Neural progenitor cell (in vitro differentiated cells): Measurements from ENCODE around the gene ITGA2B. TPM values are rescaled to one million over a fixed set of nuclear protein-coding genes. Genes with fewer than 3 reads are reported as not detected.
A peak's percentile ranks its signal among the peaks of the same experiment; 100 is the strongest.
"Not testable (repeated sequence)": the region's sequence is repeated elsewhere in the genome, so short reads cannot be mapped to it uniquely, and the experiment has no call there.

Source experiments
- DNase-seq: peaks from one replicate; pipeline ENCODE4 v3.0.0-alpha.2; 2016; ENCODE audit warnings: low spot score
- H2AFZ ChIP-seq: fragments of 200-600 bp; sonication (generic); replicated peaks from 2 replicates; pipeline ENCODE4 v1.6.1; 2016; ENCODE audit warnings: antibody characterized with exemption
- H3F3A ChIP-seq: fragments of 200-600 bp; sonication (generic); 2 replicates; pipeline ENCODE4 v1.6.1; 2016; ENCODE audit warnings: antibody characterized with exemption, low read depth
- H3K27ac ChIP-seq: fragments of 200-600 bp; sonication (generic); 2 replicates; pipeline ENCODE4 v1.5.1; 2016; ENCODE audit warnings: mild to moderate bottlenecking
- H3K27me3 ChIP-seq: fragments of 200-600 bp; sonication (generic); 2 replicates; pipeline ENCODE4 v1.6.1; 2016; ENCODE audit warnings: mild to moderate bottlenecking, moderate library complexity
- H3K36me3 ChIP-seq: fragments of 200-600 bp; sonication (generic); 2 replicates; pipeline ENCODE4 v1.5.1; 2016
- H3K4me1 ChIP-seq: fragments of 200-600 bp; sonication (generic); 2 replicates; pipeline ENCODE4 v1.6.1; 2016; ENCODE audit warnings: mixed run types
- H3K4me2 ChIP-seq: fragments of 200-600 bp; sonication (generic); 2 replicates; pipeline ENCODE4 v1.6.1; 2016
- H3K4me3 ChIP-seq: fragments of 200-600 bp; sonication (generic); 2 replicates; pipeline ENCODE4 v1.5.1; 2016
- H3K79me2 ChIP-seq: fragments of 200-600 bp; sonication (generic); 2 replicates; pipeline ENCODE4 v1.6.1; 2016; ENCODE audit warnings: low read depth
- H3K9ac ChIP-seq: fragments of 200-600 bp; sonication (generic); 2 replicates; pipeline ENCODE4 v1.6.1; 2016
- H3K9me3 ChIP-seq: fragments of 200-600 bp; sonication (generic); 2 replicates; pipeline ENCODE4 v1.5.1; 2016; ENCODE audit warnings: low read depth
- H4K20me1 ChIP-seq: fragments of 200-600 bp; sonication (generic); 2 replicates; pipeline ENCODE4 v1.6.1; 2016; ENCODE audit warnings: low read depth
- H3K27ac Mint-ChIP-seq: 3 replicates; pipeline ENCODE4 v1.8.0; 2021; ENCODE audit warnings: mixed read lengths
- H3K27me3 Mint-ChIP-seq: 2 replicates; pipeline ENCODE4 v1.8.0; 2022; ENCODE audit warnings: low read depth, mild to moderate bottlenecking, inconsistent platforms, moderate library complexity, mixed read lengths; ENCODE audit not compliant: insufficient read depth
- H3K36me3 Mint-ChIP-seq: 3 replicates; pipeline ENCODE4 v1.8.0; 2021; ENCODE audit warnings: mixed read lengths
- H3K4me1 Mint-ChIP-seq: 3 replicates; pipeline ENCODE4 v1.8.0; 2021; ENCODE audit warnings: mixed read lengths
- H3K4me3 Mint-ChIP-seq: 3 replicates; pipeline ENCODE4 v1.8.0; 2021; ENCODE audit warnings: mild to moderate bottlenecking, moderate library complexity, mixed read lengths
- H3K9me3 Mint-ChIP-seq: 3 replicates; pipeline ENCODE4 v1.8.0; 2020; ENCODE audit warnings: mixed read lengths
- CTCF ChIP-seq: fragments of 200-600 bp; sonication (generic); IDR thresholded peaks from 2 replicates; pipeline ENCODE4 v1.5.1; 2017; ENCODE audit warnings: antibody characterized with exemption, mild to moderate bottlenecking
- EZH2 ChIP-seq: fragments of 200-600 bp; sonication (generic); IDR thresholded peaks from 2 replicates; pipeline ENCODE4 v1.6.1; 2017; ENCODE audit warnings: antibody characterized with exemption, mild to moderate bottlenecking, moderate library complexity
- EZH2phosphoT487 ChIP-seq: fragments of 200-600 bp; sonication (generic); IDR thresholded peaks from 2 replicates; pipeline ENCODE4 v1.6.1; 2017; ENCODE audit warnings: antibody characterized with exemption
- total RNA-seq: library from RNA; depleted of rRNA; stranded (reverse); fragments of >200 nt; gene quantifications from 2 replicates; pipeline ENCODE4 v1.2.3, GENCODE V29; 2015; ENCODE audit warnings: low replicate concordance

Gene ITGA2B
- total RNA-seq, 1 donor from 2014 or later, result 4.7 TPM

DNA sequence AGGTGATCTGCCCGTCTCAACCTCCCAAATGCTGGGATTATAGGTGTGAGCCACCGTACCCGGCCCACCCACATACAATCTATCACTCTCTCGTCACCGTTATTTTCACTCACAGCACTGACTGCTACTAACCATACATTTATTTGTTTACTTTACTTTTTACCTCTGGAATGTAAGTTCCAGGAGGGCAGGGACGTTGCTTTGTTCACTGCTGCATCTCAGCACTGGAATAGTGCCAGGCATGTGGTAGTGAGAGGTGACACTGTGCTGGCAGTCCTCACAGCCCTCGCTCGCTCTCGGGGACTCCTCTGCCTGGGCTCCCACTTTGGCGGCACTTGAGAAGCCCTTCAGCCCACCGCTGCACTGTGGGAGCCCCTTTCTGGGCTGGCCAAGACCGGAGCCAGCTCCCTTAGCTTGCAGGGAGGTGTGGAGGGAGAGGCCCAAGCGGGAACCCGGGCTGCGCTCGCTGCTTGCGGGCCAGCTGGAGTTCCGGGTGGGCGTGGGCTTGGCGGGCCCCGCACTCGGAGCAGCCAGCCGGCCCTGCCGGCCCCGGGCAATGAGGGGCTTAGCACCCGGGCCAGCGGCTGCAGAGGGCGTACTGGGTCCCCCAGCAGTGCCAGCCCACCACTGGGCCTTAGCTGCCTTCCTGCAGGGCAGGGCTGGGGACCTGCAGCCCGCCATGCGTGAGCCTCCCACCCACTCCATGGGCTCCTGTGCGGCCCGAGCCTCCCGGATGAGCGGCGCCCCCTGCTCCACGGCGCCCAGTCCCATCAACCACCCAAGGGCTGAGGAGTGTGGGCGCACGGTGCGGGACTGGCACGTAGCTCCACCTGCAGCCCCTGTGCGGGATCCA, 20.8 kb downstream of the ITGA2B start:
- peaks cover 33% of the 10 kb centered on the region for H3K27me3 ChIP-seq
- H3K4me1 Mint-ChIP-seq, H3K27ac Mint-ChIP-seq, H3K36me3 ChIP-seq, H3K9me3 Mint-ChIP-seq, H3K4me1 ChIP-seq, H3K79me2 ChIP-seq, H3K4me3 Mint-ChIP-seq, H3K36me3 Mint-ChIP-seq, H2AFZ ChIP-seq, H4K20me1 ChIP-seq, H3K27ac ChIP-seq, H3K4me3 ChIP-seq, DNase-seq, H3K9ac ChIP-seq, H3K9me3 ChIP-seq, H3F3A ChIP-seq, H3K4me2 ChIP-seq: not testable (repeated sequence)
- peaks cover 28% of the 10 kb centered on the region for H3K27me3 Mint-ChIP-seq

DNA sequence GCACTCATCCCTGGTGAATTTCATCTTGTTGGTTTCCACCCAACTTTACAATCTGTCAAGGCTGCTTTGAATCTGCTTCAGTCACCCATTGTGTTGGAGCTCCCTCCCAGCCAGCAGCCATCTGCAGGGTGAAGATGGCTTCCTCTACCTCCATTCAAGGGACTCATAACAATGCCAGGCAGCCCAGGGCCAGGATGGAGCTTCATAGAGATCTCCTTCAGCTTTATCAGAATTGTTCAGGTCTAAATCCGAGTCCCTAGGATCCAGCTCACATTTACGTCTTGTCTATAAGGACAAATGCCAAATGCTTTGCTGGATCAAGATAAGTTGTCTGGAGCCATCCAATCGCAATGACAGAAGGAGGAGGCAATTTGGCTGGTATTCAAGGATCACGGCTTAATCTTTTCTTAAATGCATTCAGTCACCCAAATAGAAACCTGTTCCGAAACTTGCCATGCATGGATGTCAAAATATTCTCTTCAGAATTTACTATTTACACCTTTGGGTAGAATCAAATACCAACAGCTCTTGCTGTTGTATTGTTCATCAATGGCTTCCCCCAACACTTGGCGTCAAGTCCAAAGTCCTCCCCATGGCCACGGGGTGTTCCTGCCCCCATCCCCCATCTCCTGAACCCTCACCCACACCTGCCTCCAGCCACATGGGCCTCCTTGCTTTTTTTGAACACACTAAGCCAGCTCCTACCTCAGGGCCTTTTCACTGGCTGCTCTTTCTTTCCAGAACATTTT, 22.0 kb downstream of the ITGA2B start:
- H4K20me1 ChIP-seq, result peaks cover 6% of the 10 kb centered on the region
- no peak overlapping the region for H3K9ac ChIP-seq
- peaks cover 10% of the 10 kb centered on the region for H3F3A ChIP-seq
- H3K9me3 Mint-ChIP-seq, result peaks cover 3% of the 10 kb centered on the region
- peaks cover 33% of the 10 kb centered on the region for H3K27me3 ChIP-seq
- H3K36me3 Mint-ChIP-seq, result no peaks in the 10 kb centered on the region
- no peaks in the 10 kb centered on the region for H3K36me3 ChIP-seq
- H3K9me3 ChIP-seq, result no peaks in the 10 kb centered on the region
- peaks cover 26% of the 10 kb centered on the region for H3K27me3 Mint-ChIP-seq
- no peak for DNase-seq
- no peak overlapping the region for H3K4me3 Mint-ChIP-seq
- peaks cover 3% of the 10 kb centered on the region for H3K4me1 ChIP-seq
- no peak overlapping the region for H2AFZ ChIP-seq
- H3K27ac ChIP-seq, result no peak overlapping the region
- H3K4me1 Mint-ChIP-seq, result peaks cover 8% of the 10 kb centered on the region
- no peak overlapping the region for H3K4me2 ChIP-seq
- TF ChIP-seq CTCF (no peak), EZH2 (no peak), EZH2phosphoT487 (no peak)
- no peak overlapping the region for H3K4me3 ChIP-seq
- H3K27ac Mint-ChIP-seq, result no peak overlapping the region
- peaks cover 11% of the 10 kb centered on the region for H3K79me2 ChIP-seq

DNA sequence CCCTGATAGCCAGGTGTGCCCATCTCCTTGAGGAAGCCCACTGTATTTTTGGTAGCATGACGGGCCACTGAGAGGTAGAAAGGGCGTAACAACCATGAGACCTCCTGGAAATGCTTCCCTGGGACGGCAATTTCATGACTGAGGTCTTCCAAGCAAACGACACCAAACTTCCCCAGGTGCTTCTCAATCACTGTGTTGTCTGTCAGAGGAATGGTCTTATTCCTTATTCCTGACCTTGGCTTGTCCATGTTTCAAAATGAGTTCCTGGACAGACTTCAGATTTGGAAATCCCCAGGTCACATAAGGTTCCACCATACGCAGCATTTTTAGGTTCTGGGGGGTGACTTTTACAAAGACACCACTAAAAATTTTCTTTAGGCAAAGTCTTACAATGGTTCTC, 24.4 kb downstream of the ITGA2B start:
- H4K20me1 ChIP-seq, result peaks cover 30% of the 10 kb centered on the region
- not testable (repeated sequence) for H3K4me2 ChIP-seq, H3K4me3 ChIP-seq, H2AFZ ChIP-seq, H3K27ac ChIP-seq, H3K9ac ChIP-seq, H3K9me3 ChIP-seq, H3K27ac Mint-ChIP-seq, H3K9me3 Mint-ChIP-seq, H3K36me3 Mint-ChIP-seq, H3K36me3 ChIP-seq, DNase-seq
- peaks cover 27% of the 10 kb centered on the region for H3K4me1 ChIP-seq
- peaks cover 33% of the 10 kb centered on the region for H3K27me3 ChIP-seq
- peaks cover 34% of the 10 kb centered on the region for H3K79me2 ChIP-seq
- peaks cover 28% of the 10 kb centered on the region for H3K4me1 Mint-ChIP-seq
- peaks cover 26% of the 10 kb centered on the region for H3K27me3 Mint-ChIP-seq
- H3K4me3 Mint-ChIP-seq, result peak overlapping the region; percentile 93
- peaks cover 26% of the 10 kb centered on the region for H3F3A ChIP-seq

DNA sequence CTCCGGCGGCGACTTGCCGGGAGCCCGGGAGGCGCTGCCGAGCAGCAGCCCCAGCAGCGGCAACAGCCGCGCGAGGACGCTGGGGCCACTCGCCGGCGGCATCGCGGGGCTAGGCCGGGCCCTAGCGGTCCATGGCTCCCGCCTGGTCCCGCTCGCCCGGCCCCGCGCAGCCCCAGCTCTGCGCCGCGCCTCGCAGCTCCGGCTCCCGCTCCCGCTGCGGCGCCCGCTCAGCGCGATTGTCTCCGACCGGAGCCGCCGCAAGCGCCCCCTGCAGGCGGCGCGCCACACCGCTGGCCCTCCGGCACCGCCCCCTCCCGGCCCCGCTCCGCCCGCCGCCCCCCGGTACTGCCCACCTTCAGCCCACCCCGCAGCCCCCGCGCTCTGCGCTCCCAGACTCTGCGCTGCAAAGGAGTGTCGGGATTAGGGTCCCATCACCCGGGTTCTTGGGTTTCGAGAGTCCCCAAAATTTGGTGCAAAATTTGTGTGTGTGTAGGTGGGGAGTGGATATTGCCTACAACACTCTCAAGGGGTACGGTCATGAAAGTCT, 25.8 kb downstream of the ITGA2B start, which contains the start of gene FAM171A2:
Gene FAM171A2, minus strand, starts transcription at position 241 of the 547 bp plus-strand sequence. Its CDS starts 139 bp downstream, at position 102.
- Histone ChIP-seq H3K4me3 (peak within 1 kb of the TSS; percentile 94), H3K4me1 (peaks cover 30% of the 10 kb centered on the region), H3K36me3 (no peaks in the 10 kb centered on the region), H3F3A (peaks cover 26% of the 10 kb centered on the region), H3K4me2 (peak within 1 kb of the TSS; percentile 96), H2AFZ (peak within 1 kb of the TSS; percentile 92), H3K27me3 (peaks cover 33% of the 10 kb centered on the region), H3K27ac (no peak within 1 kb of the TSS), H3K79me2 (peaks cover 48% of the 10 kb centered on the region), H4K20me1 (peaks cover 43% of the 10 kb centered on the region), H3K9ac (peak within 1 kb of the TSS; percentile 69), H3K9me3 (no peaks in the 10 kb centered on the region)
- Mint-ChIP-seq H3K4me1 (peaks cover 31% of the 10 kb centered on the region), H3K27me3 (peaks cover 20% of the 10 kb centered on the region), H3K27ac (peak within 1 kb of the TSS; percentile 93), H3K36me3 (peaks cover 2% of the 10 kb centered on the region), H3K9me3 (no peaks in the 10 kb centered on the region), H3K4me3 (peak within 1 kb of the TSS; percentile 93)
- peak; percentile 93 for DNase-seq
- TF ChIP-seq CTCF (peak; percentile 75), EZH2phosphoT487 (no peak)
